Heart left ventricle (tissue), 13 donors: ENCODE results near the gene BNC2.

Experiments used
- POLR2A ChIP-seq, 2 donors: fragments of 450-650 bp; IDR thresholded peaks; one replicate each; pipeline ENCODE4 v1.6.1; 2017; ENCODE audit warnings: antibody characterized with exemption in 2 of 2, mild to moderate bottlenecking in 2 of 2, moderate library complexity in 2 of 2
- TF ChIP-seq, protein P1 (sequence below), 12 donors: fragments of 200-600 bp; sonication (generic) in 4 of 12; IDR thresholded peaks; one replicate each; pipeline versions ENCODE4 v1.5.0 to v1.8.0; 2018 to 2022; ENCODE audit warnings: antibody characterized with exemption in 12 of 12, mild to moderate bottlenecking in 5 of 12
- donor health status: ischemic (EF 13 %, LVEDD 7.1; RV severe dilation, severe dysfunction).
- donor health status: DM: no; HTN: yes; CAD: no.
- donor health status: DM: no; HTN: no; CAD: no.
- donor health status: ischemic (EF 25% LVEDD 6.9; RV normal size, moderate dysfunction).
- donor health status: ischemic (EF 25% LVEDD 5.7; RV mildly dilated, moderate dysfunction).
- donor health status: ischemic (EF 35%, LVEDD 5.7; RV mildly dilated, moderate dysfunction).
- donor health status: nonischemic (EF 11% LVEDD 7.7; RV severe dilation, severe dysfunction).
- donor health status: DM: yes; HTN: yes; CAD: no.
- donor health status: PGD.
- donor health status: ischemic (EF 29% LVEDD 5.4; RV normal size, mild dysfunction).
- donor health status: nonischemic (EF 23%, LVEDD 6.1; RV moderate dilation, normal function).

DNA sequence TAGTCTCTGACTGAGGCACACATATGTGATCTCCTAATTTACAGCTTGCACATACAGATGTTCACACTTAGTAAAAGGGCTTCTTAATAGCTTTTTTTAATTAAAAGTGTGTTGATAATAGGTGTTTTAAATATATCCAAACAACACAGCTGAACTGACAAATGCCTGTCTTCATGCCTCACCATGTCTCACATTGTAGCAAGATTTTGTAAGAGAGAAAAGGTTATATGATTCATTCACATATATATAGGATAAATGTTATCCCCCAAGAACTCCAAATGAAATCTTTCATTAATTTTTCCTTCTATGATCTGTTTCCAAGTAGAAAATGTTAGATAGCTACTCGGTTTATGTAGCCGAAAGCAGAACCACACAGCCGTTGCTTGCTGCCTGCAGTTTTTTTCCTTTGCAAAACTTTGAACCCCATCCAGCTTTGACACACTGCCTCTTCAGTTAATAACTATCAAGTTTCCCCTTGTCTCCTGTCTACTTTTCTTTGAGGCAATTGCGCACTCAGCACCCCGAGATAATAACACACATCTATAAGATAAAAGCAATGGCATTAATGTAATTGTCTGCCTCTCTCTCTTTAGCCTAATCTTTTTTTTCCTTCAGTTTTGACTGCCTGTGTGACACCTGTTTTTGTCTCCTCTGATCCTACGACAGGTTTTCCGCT is 299.2 kb downstream of the BNC2 start:
- TF ChIP-seq, protein P1, sequence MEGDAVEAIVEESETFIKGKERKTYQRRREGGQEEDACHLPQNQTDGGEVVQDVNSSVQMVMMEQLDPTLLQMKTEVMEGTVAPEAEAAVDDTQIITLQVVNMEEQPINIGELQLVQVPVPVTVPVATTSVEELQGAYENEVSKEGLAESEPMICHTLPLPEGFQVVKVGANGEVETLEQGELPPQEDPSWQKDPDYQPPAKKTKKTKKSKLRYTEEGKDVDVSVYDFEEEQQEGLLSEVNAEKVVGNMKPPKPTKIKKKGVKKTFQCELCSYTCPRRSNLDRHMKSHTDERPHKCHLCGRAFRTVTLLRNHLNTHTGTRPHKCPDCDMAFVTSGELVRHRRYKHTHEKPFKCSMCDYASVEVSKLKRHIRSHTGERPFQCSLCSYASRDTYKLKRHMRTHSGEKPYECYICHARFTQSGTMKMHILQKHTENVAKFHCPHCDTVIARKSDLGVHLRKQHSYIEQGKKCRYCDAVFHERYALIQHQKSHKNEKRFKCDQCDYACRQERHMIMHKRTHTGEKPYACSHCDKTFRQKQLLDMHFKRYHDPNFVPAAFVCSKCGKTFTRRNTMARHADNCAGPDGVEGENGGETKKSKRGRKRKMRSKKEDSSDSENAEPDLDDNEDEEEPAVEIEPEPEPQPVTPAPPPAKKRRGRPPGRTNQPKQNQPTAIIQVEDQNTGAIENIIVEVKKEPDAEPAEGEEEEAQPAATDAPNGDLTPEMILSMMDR (IDR thresholded peaks at IDR 0.05): no peak
- TF ChIP-seq POLR2A (IDR thresholded peaks at IDR 0.05): no peak
